ENCODE data around the gene SLC25A21.

GRCh38 chr14:36675581-36675980, 496.8 kb downstream of the SLC25A21 start:
- no peak for TF ChIP-seq POLR2A (IDR thresholded peaks at IDR 0.05; ENCODE audit: low read length)
- TF ChIP-seq GATA1 (IDR thresholded peaks at IDR 0.05; ENCODE audit: low read depth, low read length) = no peak
